A549 (cell line): ENCODE results near the gene ARHGAP22. TPM values are rescaled to one million over a fixed set of nuclear protein-coding genes. Genes with fewer than 3 reads are reported as not detected.

Experiments
- ATAC-seq, 2 experiments: fragments of 200-7000 bp in 1 of 2; fragments of >200 bp in 1 of 2; cut with Nextera tagmentation in 1 of 2; cut with Tn5 transposase in 1 of 2; 3 replicates each; pipeline versions ENCODE4 v1.8.0 to v1.9.1; 2018 to 2020; ENCODE audit warnings: mild to moderate bottlenecking in 1 of 2, moderate library complexity in 1 of 2
- CTCF ChIA-PET: fragments of 300-600 bp; sonication (Branson Sonifier 250); formaldehyde crosslinking; extraction: SDS; loops from one replicate; lab custom pipeline; 2021; ENCODE audit warnings: antibody characterized with exemption, inconsistent platforms; lab: Yijun Ruan, JAX
- POLR2A ChIA-PET: fragments of 350-600 bp; formaldehyde crosslinking; extraction: SDS; loops from one replicate; lab custom pipeline; 2021; ENCODE audit warnings: antibody characterized with exemption, inconsistent platforms; lab: Yijun Ruan, JAX
- DNase-seq, 2 experiments: peaks; one replicate each; pipeline versions ENCODE4 v3.0.0 to v3.0.0-alpha.2; 2011 to 2016; ENCODE audit warnings: low read depth in 1 of 2, low spot score in 1 of 2
- FAIRE-seq: peaks from 2 replicates; lab custom pipeline; 2011; peaks lifted over from hg19 to GRCh38; lab: Jason Lieb, UNC
- H3K27ac ChIP-seq, 2 experiments: fragments of >200 bp; sonication (Bioruptor Twin); formaldehyde crosslinking; 3 replicates each; pipeline ENCODE4 v1.5.1; 2016 to 2017
- H3K4me1 ChIP-seq: fragments of >200 bp; sonication (Bioruptor Twin); formaldehyde crosslinking; 3 replicates; pipeline ENCODE4 v1.6.1; 2016
- H3K4me2 ChIP-seq: fragments of >200 bp; sonication (Bioruptor Twin); formaldehyde crosslinking; 3 replicates; pipeline ENCODE4 v1.6.1; 2016
- H3K4me3 ChIP-seq: fragments of >200 bp; sonication (Bioruptor Twin); formaldehyde crosslinking; 3 replicates; pipeline ENCODE4 v1.5.1; 2016
- H3K9me3 ChIP-seq: fragments of >200 bp; sonication (Bioruptor Twin); formaldehyde crosslinking; 3 replicates; pipeline ENCODE4 v1.6.1; 2016
- ATOH8 ChIP-seq: fragments of 250-450 bp; sonication (Bioruptor Pico); IDR thresholded peaks from 2 replicates; pipeline ENCODE4 v1.5.0; 2020; ENCODE audit warnings: low read depth, mild to moderate bottlenecking, moderate library complexity
- CHD4 ChIP-seq: fragments of 200-600 bp; sonication (generic); IDR thresholded peaks from 2 replicates; pipeline ENCODE4 v1.6.1; 2016; ENCODE audit warnings: antibody characterized with exemption, mild to moderate bottlenecking, borderline replicate concordance
- EHF ChIP-seq: fragments of 250-450 bp; sonication (Bioruptor Pico); IDR thresholded peaks from 2 replicates; pipeline ENCODE4 v1.5.0; 2020; ENCODE audit warnings: mild to moderate bottlenecking
- EHMT2 ChIP-seq: fragments of 200-600 bp; sonication (generic); IDR thresholded peaks from 2 replicates; pipeline ENCODE4 v1.6.1; 2016; ENCODE audit warnings: antibody characterized with exemption, low read depth, mild to moderate bottlenecking, moderate library complexity
- ELK1 ChIP-seq: fragments of 150-350 bp; IDR thresholded peaks from 2 replicates; pipeline ENCODE4 v1.6.1; 2014; ENCODE audit warnings: low read depth, mild to moderate bottlenecking, low read length
- EP300 ChIP-seq, 2 experiments: fragments of >200 bp; sonication (Bioruptor Twin); formaldehyde crosslinking; IDR thresholded peaks; 2 replicates in 1 of 2; 3 replicates in 1 of 2; pipeline ENCODE4 v1.6.1; 2016 to 2017
- FOXS1 ChIP-seq: fragments of 250-450 bp; sonication (Bioruptor Pico); IDR thresholded peaks from 2 replicates; pipeline ENCODE4 v1.5.0; 2020; ENCODE audit warnings: mild to moderate bottlenecking, moderate library complexity
- GATA3 ChIP-seq: IDR thresholded peaks from 2 replicates; pipeline ENCODE4 v1.6.1; 2012; ENCODE audit warnings: borderline replicate concordance
- HOXA7 ChIP-seq: fragments of 250-450 bp; sonication (Bioruptor Pico); IDR thresholded peaks from 2 replicates; pipeline ENCODE4 v1.5.0; 2020; ENCODE audit warnings: mild to moderate bottlenecking, moderate library complexity
- JUN ChIP-seq, 2 experiments: fragments of >200 bp; sonication (Bioruptor Twin); formaldehyde crosslinking; IDR thresholded peaks; 2 replicates in 1 of 2; 3 replicates in 1 of 2; pipeline ENCODE4 v1.6.1; 2016 to 2017
- JUNB ChIP-seq: fragments of >200 bp; sonication (Bioruptor Twin); formaldehyde crosslinking; IDR thresholded peaks from 2 replicates; pipeline ENCODE4 v1.6.1; 2016
- KDM1A ChIP-seq: fragments of 200-600 bp; sonication (generic); IDR thresholded peaks from 2 replicates; pipeline ENCODE4 v1.6.1; 2016; ENCODE audit warnings: low read depth, mild to moderate bottlenecking
- MAFK ChIP-seq: fragments of 450-650 bp; IDR thresholded peaks from 2 replicates; pipeline ENCODE4 v1.6.1; 2014; ENCODE audit not compliant: partially characterized antibody
- MAX ChIP-seq: IDR thresholded peaks from 2 replicates; pipeline ENCODE4 v1.6.1; 2012
- NFE2L2 ChIP-seq: fragments of 150-350 bp; conservative IDR thresholded peaks from 2 replicates; pipeline ENCODE4 v1.6.1; 2014; ENCODE audit warnings: low read length
- NR3C1 ChIP-seq: fragments of >200 bp; sonication (Bioruptor Twin); formaldehyde crosslinking; IDR thresholded peaks from 3 replicates; pipeline ENCODE4 v1.6.1; 2017
- POLR2AphosphoS2 ChIP-seq: conservative IDR thresholded peaks from 2 replicates; pipeline ENCODE4 v1.6.1; 2012; ENCODE audit warnings: low read length, improper control_type of control experiment, inconsistent platforms
- RAD21 ChIP-seq, 2 experiments: fragments of >200 bp in 1 of 2; sonication (Bioruptor Twin) in 1 of 2; formaldehyde crosslinking in 1 of 2; IDR thresholded peaks in 1 of 2; conservative IDR thresholded peaks in 1 of 2; 2 replicates in 1 of 2; 3 replicates in 1 of 2; pipeline ENCODE4 v1.6.1; 2012 to 2018; ENCODE audit warnings: inconsistent platforms in 1 of 2
- RARB ChIP-seq: fragments of 250-450 bp; sonication (Bioruptor Pico); IDR thresholded peaks from 2 replicates; pipeline ENCODE4 v1.8.0; 2021; ENCODE audit warnings: mild to moderate bottlenecking, moderate library complexity
- SREBF2 ChIP-seq: fragments of 450-650 bp; IDR thresholded peaks from 2 replicates; pipeline ENCODE4 v1.6.1; 2014; ENCODE audit warnings: mild to moderate bottlenecking, moderate library complexity
- USF2 ChIP-seq: fragments of 450-650 bp; IDR thresholded peaks from 2 replicates; pipeline ENCODE4 v1.6.1; 2014; ENCODE audit warnings: antibody characterized with exemption
- ZC3H11A ChIP-seq: fragments of 450-650 bp; IDR thresholded peaks from 2 replicates; pipeline ENCODE4 v1.6.1; 2014; ENCODE audit warnings: antibody characterized with exemption, mild to moderate bottlenecking
- ZFP36 ChIP-seq: fragments of 450-650 bp; IDR thresholded peaks from 2 replicates; pipeline ENCODE4 v1.6.1; 2014; ENCODE audit warnings: borderline replicate concordance; ENCODE audit not compliant: partially characterized antibody
- ZNF302 ChIP-seq: fragments of 250-450 bp; sonication (Bioruptor Pico); IDR thresholded peaks from 2 replicates; pipeline ENCODE4 v1.9.0; 2021; ENCODE audit warnings: inconsistent platforms, mild to moderate bottlenecking, moderate library complexity
- WGBS: methylation state at CpG from one replicate; pipeline ENCODE4 v1.1.6; 2017; ENCODE audit errors: missing lambda C conversion rate; 5-methylcytosine and 5-hydroxymethylcytosine counted together
- polyA plus RNA-seq, 4 experiments: library from polyadenylated mRNA; depleted of rRNA in 3 of 4; stranded (reverse); fragments of >200 nt; fragmentation: RNase III in 1 of 4; extraction: RNeasy Plus Mini Kit Qiagen cat#74134 plus additional on column Dnase treatment in 1 of 4; gene quantifications; 2 replicates in 3 of 4; 3 replicates in 1 of 4; pipeline ENCODE4 v1.2.3, GENCODE V29; 2011 to 2017
- TF ChIP-seq, protein P1 (sequence below): IDR thresholded peaks from 2 replicates; pipeline ENCODE4 v1.6.1; 2012

ARHGAP22 gene
- polyA plus RNA-seq, 2 of the 4 experiments (the other 2 are of a cell fraction), result 1.9 to 3.2 TPM

- no peak overlapping the region for H3K4me2 ChIP-seq
- FAIRE-seq (no peak), DNase-seq (no peak)
- H3K9me3 ChIP-seq, result peaks cover 8% of the 10 kb centered on the region; the same call in 2 of the 3 replicates
- WGBS, result 72% methylated on average over 1 of the region's 1 CpG
- H3K4me1 ChIP-seq, result no peaks in the 10 kb centered on the region
- CTCF ChIA-PET, result interaction anchor here (6.6 kb wide), 1 partner anchor 16 kb away, joined by 69 read pairs; no protein-coding TSS in a partner anchor
- no peak for TF ChIP-seq POLR2AphosphoS2
- no peak for TF ChIP-seq EHF (CRISPR knock-in tag)
- TF ChIP-seq USF2, result no peak
- TF ChIP-seq CHD4, result no peak
- no peak for TF ChIP-seq ZFP36
- no peak for TF ChIP-seq ZNF302 (CRISPR knock-in tag)
- TF ChIP-seq HOXA7 (CRISPR knock-in tag), result no peak
- no peak for TF ChIP-seq NFE2L2
- TF ChIP-seq, all 56 proteins: peak for 0
- Histone ChIP-seq H3K27ac (no peak overlapping the region), H3K4me3 (no peak overlapping the region)
- ATAC-seq, result no peak
- POLR2A ChIA-PET, result no interaction called here
These were observed 35.5 kb upstream of the ARHGAP22 start for GRCh38 chr10:48640326-48640725.

GRCh38 chr10:48639632-48640031 is 34.8 kb upstream of the ARHGAP22 start:
- Histone ChIP-seq H3K4me1 (no peaks in the 10 kb centered on the region), H3K4me2 (no peak overlapping the region)
- FAIRE-seq (no peak), ATAC-seq (no peak), DNase-seq (no peak)
- 52% methylated on average over 1 of the region's 1 CpG for WGBS
- CTCF ChIA-PET, result interaction anchor here (6.6 kb wide), 1 partner anchor 17 kb away, joined by 69 read pairs; no protein-coding TSS in a partner anchor
- TF ChIP-seq RARB, result no peak
- no peak for TF ChIP-seq KDM1A
- TF ChIP-seq NR3C1, result no peak
- no peak for TF ChIP-seq POLR2AphosphoS2
- TF ChIP-seq SREBF2, result no peak
- no peak for TF ChIP-seq EHMT2
- TF ChIP-seq, all 56 proteins: peak for 0
- Histone ChIP-seq H3K27ac (no peak overlapping the region), H3K4me3 (no peak overlapping the region), H3K9me3 (peaks cover 8% of the 10 kb centered on the region; the same call in 2 of the 3 replicates)
- POLR2A ChIA-PET, result no interaction called here

DNA sequence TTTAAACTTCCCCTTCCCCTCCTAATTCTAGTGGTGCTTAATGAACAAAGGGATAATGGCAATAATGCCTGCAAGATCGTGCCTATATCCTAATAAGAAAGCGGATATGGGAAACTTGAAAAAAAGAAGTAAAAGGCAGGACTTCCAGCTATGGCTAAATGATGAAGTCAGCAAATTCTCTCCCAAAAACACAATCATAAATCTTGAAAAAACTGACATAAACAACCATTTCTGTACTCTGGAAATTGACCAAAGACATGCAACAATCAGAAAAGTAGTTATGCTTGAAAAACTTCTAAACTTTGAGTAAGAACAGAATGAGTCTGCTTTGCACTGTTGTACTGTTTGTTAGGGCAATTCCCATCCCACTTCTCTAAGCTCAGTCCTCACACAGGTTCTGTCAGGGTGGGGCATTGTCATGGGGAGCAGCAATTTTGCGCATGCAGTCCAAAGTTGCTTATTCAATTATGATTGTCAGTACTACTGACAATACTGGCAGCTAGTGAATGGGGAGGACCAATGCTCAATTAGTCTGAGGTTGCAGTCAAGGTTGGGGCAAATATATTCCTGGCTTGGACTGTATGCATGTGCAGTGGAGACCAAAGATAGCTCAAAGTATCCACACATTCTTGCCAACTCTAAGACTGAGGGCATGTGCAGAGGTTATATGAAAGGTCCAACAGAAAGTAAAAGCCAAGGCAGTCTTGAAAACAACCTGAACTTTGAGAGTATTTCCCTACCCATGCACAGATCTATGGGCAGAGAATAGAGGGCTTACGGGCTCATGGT is 34.1 kb upstream of the ARHGAP22 start:
- WGBS, result 72% methylated on average over 4 of the region's 4 CpGs
- ATAC-seq (no peak), DNase-seq (no peak), FAIRE-seq (no peak)
- no peaks in the 10 kb centered on the region for H3K4me1 ChIP-seq
- H3K4me3 ChIP-seq, result no peak overlapping the region
- H3K9me3 ChIP-seq, result peaks cover 8% of the 10 kb centered on the region; the same call in 2 of the 3 replicates
- ChIA-PET POLR2A (no interaction called here), CTCF (interaction anchor here (0.8 to 6.6 kb wide), 3 partner anchors 10 to 525 kb away, joined by 3 to 69 read pairs (median 3); no protein-coding TSS in a partner anchor)
- no peak overlapping the region for H3K4me2 ChIP-seq
- TF ChIP-seq SREBF2 (no peak), MAFK (peak; percentile 91)
- no peak overlapping the region for H3K27ac ChIP-seq

DNA sequence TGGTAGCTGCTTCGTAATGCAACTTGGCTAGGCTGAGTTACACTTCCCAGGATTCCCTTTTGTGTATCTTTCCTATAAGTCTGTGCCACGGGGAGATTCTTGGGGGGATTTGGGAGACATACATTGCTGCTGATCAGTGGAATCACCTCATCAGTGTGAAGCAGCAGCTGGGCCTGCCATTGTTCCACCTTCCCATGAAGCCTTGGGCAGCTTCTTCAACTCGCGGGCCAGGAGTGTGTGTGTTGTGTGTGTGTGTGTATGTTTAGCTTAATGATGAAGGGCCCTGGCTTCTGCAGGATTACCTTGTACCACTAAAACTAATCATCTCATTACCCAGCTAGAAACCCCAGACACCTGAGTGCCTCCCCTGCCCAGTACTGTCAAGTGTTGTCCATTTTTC is 33.3 kb upstream of the ARHGAP22 start:
- no peaks in the 10 kb centered on the region for H3K4me1 ChIP-seq
- CTCF ChIA-PET, result interaction anchor here (0.8 to 6.6 kb wide), 4 partner anchors 10 to 526 kb away, joined by 3 to 69 read pairs (median 6); no protein-coding TSS in a partner anchor
- POLR2A ChIA-PET, result no interaction called here
- FAIRE-seq (no peak), DNase-seq (no peak), ATAC-seq (no peak)
- WGBS, result 71% methylated on average over 4 of the region's 4 CpGs
- no peak overlapping the region for H3K4me3 ChIP-seq
- no peak overlapping the region for H3K27ac ChIP-seq
- H3K4me2 ChIP-seq, result no peak overlapping the region
- H3K9me3 ChIP-seq, result peaks cover 8% of the 10 kb centered on the region; the same call in 2 of the 3 replicates
- TF ChIP-seq NR3C1 (no peak), ELK1 (no peak), JUN (IDR thresholded peaks at IDR 0.05) (no peak), JUNB (no peak), ATOH8 (CRISPR knock-in tag) (no peak), GATA3 (no peak), ZC3H11A (no peak), MAX (no peak), EHMT2 (no peak), RAD21 (conservative IDR thresholded peaks at IDR 0.05 in 1 of 2, IDR thresholded peaks at IDR 0.05 in 1 of 2) (no peak), NFE2L2 (no peak), RARB (no peak), EP300 (IDR thresholded peaks at IDR 0.05) (no peak), FOXS1 (CRISPR knock-in tag) (no peak)
- TF ChIP-seq, protein P1, sequence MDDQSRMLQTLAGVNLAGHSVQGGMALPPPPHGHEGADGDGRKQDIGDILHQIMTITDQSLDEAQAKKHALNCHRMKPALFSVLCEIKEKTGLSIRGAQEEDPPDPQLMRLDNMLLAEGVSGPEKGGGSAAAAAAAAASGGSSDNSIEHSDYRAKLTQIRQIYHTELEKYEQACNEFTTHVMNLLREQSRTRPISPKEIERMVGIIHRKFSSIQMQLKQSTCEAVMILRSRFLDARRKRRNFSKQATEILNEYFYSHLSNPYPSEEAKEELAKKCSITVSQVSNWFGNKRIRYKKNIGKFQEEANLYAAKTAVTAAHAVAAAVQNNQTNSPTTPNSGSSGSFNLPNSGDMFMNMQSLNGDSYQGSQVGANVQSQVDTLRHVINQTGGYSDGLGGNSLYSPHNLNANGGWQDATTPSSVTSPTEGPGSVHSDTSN, result no peak
